ENCODE measurements around the gene IGSF9.

IGSF9 gene

GRCh38 chr1:159917533-159918351 is 27.7 kb downstream of the IGSF9 start:
- no peak for DNase-seq
- Histone ChIP-seq H4K20me1 (ENCODE audit: insufficient read depth, low read length) (no peaks in the 10 kb centered on the region), H3K27ac (ENCODE audit: low read length) (peak overlapping the region; percentile 10; the same call in 1 of the 2 replicates)

GRCh38 chr1:159916242-159917051 is 29.0 kb downstream of the IGSF9 start:
- peaks cover 10% of the 10 kb centered on the region for H3K36me3 ChIP-seq (replicated peaks; ENCODE audit: insufficient read depth, low read length)
- no peak overlapping the region for H3K27ac ChIP-seq (ENCODE audit: low read length)
- H3K9me2 ChIP-seq (replicated peaks; ENCODE audit: insufficient read depth, low read length): no peaks in the 10 kb centered on the region
- no peaks in the 10 kb centered on the region for H3K27me3 ChIP-seq (replicated peaks; ENCODE audit: insufficient read depth, low read length)
- no peak for DNase-seq
- H4K20me1 ChIP-seq (ENCODE audit: insufficient read depth, low read length): no peaks in the 10 kb centered on the region
- H3K9me3 ChIP-seq (replicated peaks; ENCODE audit: insufficient read depth, low read length): no peaks in the 10 kb centered on the region
- no peak overlapping the region for H3K4me3 ChIP-seq (ENCODE audit: low read length)
- peaks cover 12% of the 10 kb centered on the region for H3K4me1 ChIP-seq (ENCODE audit: low read length)
- H3F3A ChIP-seq (ENCODE audit: insufficient read depth, low read length): peaks cover 1% of the 10 kb centered on the region; the same call in 1 of the 2 replicates
- TF ChIP-seq EZH2 (optimal IDR thresholded peaks at IDR 0.05; ENCODE audit: low read depth, low read length) (no peak), CTCF (IDR thresholded peaks at IDR 0.05; ENCODE audit: low read length) (no peak), EZH2phosphoT487 (IDR thresholded peaks at IDR 0.05; ENCODE audit: low read length) (no peak)
- H3K4me2 ChIP-seq (ENCODE audit: low read depth, low read length): no peak overlapping the region
- H3K9ac ChIP-seq (ENCODE audit: low read length): no peak overlapping the region
- H2AFZ ChIP-seq (ENCODE audit: low read length): no peak overlapping the region
- H3K79me2 ChIP-seq (ENCODE audit: low read length): peaks cover 22% of the 10 kb centered on the region

More at GRCh38 chr1:159917533-159918351, 27.7 kb downstream of the IGSF9 start:
- no peak for TF ChIP-seq EZH2phosphoT487 (IDR thresholded peaks at IDR 0.05; ENCODE audit: low read length)
- no peak for TF ChIP-seq EZH2 (optimal IDR thresholded peaks at IDR 0.05; ENCODE audit: low read depth, low read length)
- TF ChIP-seq CTCF (IDR thresholded peaks at IDR 0.05; ENCODE audit: low read length): no peak
- Histone ChIP-seq H3K9ac (ENCODE audit: low read length) (no peak overlapping the region), H3K4me1 (ENCODE audit: low read length) (peaks cover 21% of the 10 kb centered on the region), H3K9me3 (replicated peaks; ENCODE audit: insufficient read depth, low read length) (no peaks in the 10 kb centered on the region), H3K4me3 (ENCODE audit: low read length) (no peak overlapping the region), H3F3A (ENCODE audit: insufficient read depth, low read length) (peaks cover 5% of the 10 kb centered on the region), H3K36me3 (replicated peaks; ENCODE audit: insufficient read depth, low read length) (peaks cover 10% of the 10 kb centered on the region), H3K9me2 (replicated peaks; ENCODE audit: insufficient read depth, low read length) (no peaks in the 10 kb centered on the region), H3K27me3 (replicated peaks; ENCODE audit: insufficient read depth, low read length) (no peaks in the 10 kb centered on the region), H3K79me2 (ENCODE audit: low read length) (peaks cover 35% of the 10 kb centered on the region), H3K4me2 (ENCODE audit: low read depth, low read length) (no peak overlapping the region), H2AFZ (ENCODE audit: low read length) (no peak overlapping the region)

- H3K4me2 ChIP-seq (ENCODE audit: low read depth, low read length): no peak overlapping the region
- no peak overlapping the region for H3K9ac ChIP-seq (ENCODE audit: low read length)
- H3K27ac ChIP-seq (ENCODE audit: low read length): no peak overlapping the region
- no peaks in the 10 kb centered on the region; the same call in 1 of the 2 replicates for H3F3A ChIP-seq (ENCODE audit: insufficient read depth, low read length)
- no peak for DNase-seq
- H2AFZ ChIP-seq (ENCODE audit: low read length): no peak overlapping the region
- H4K20me1 ChIP-seq (ENCODE audit: insufficient read depth, low read length): no peaks in the 10 kb centered on the region
- H3K79me2 ChIP-seq (ENCODE audit: low read length): peaks cover 14% of the 10 kb centered on the region
- H3K9me2 ChIP-seq (replicated peaks; ENCODE audit: insufficient read depth, low read length): no peaks in the 10 kb centered on the region
- peaks cover 17% of the 10 kb centered on the region for H3K4me1 ChIP-seq (ENCODE audit: low read length)
- no peak for TF ChIP-seq EZH2phosphoT487 (IDR thresholded peaks at IDR 0.05; ENCODE audit: low read length)
- TF ChIP-seq EZH2 (optimal IDR thresholded peaks at IDR 0.05; ENCODE audit: low read depth, low read length): no peak
- TF ChIP-seq CTCF (IDR thresholded peaks at IDR 0.05; ENCODE audit: low read length): no peak
- H3K4me3 ChIP-seq (ENCODE audit: low read length): no peak overlapping the region
- no peaks in the 10 kb centered on the region for H3K27me3 ChIP-seq (replicated peaks; ENCODE audit: insufficient read depth, low read length)
- H3K9me3 ChIP-seq (replicated peaks; ENCODE audit: insufficient read depth, low read length): no peaks in the 10 kb centered on the region
- H3K36me3 ChIP-seq (replicated peaks; ENCODE audit: insufficient read depth, low read length): peaks cover 10% of the 10 kb centered on the region
Observed at GRCh38 chr1:159915571-159916241, 29.7 kb downstream of the IGSF9 start.

Data from MM.1S (cell line).